ENCODE data around the gene ZNF724.

DNA sequence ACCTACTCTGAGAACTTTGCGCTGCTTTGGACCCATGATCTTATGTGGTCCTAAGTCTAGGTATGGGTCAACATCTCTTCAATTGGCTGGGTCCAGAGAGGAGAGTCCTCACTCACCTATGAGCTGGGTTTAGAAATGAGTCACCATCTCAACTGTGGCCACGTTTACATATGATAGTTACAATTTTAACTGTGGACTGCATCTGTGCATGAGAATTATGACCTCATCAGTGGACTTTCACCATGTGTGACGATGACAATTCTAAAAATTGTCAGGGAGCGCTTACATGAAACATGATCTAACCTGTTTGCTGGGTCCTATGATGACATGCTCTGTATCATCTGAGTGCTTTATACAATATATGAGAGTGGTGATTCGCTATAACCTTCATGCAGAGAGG is 12.7 kb upstream of the ZNF724 start:
- TF ChIP-seq, protein P1, sequence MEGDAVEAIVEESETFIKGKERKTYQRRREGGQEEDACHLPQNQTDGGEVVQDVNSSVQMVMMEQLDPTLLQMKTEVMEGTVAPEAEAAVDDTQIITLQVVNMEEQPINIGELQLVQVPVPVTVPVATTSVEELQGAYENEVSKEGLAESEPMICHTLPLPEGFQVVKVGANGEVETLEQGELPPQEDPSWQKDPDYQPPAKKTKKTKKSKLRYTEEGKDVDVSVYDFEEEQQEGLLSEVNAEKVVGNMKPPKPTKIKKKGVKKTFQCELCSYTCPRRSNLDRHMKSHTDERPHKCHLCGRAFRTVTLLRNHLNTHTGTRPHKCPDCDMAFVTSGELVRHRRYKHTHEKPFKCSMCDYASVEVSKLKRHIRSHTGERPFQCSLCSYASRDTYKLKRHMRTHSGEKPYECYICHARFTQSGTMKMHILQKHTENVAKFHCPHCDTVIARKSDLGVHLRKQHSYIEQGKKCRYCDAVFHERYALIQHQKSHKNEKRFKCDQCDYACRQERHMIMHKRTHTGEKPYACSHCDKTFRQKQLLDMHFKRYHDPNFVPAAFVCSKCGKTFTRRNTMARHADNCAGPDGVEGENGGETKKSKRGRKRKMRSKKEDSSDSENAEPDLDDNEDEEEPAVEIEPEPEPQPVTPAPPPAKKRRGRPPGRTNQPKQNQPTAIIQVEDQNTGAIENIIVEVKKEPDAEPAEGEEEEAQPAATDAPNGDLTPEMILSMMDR (IDR thresholded peaks at IDR 0.05): no peak
- TF ChIP-seq EP300 (IDR thresholded peaks at IDR 0.05): no peak

Measured in tibial nerve (tissue), 4 donors.